GM21515 (cell line): ENCODE results near the gene CDH23.

ENCODE experiments used
- ATAC-seq: cut with Tn5 transposase; IDR thresholded peaks from one replicate; pipeline ENCODE4 v1.9.1; 2021; ENCODE audit not compliant: unreplicated experiment

The CDH23 gene

GRCh38 chr10:71648254-71648932 lies 251.7 kb downstream of the CDH23 start:
- no peak for ATAC-seq

- ATAC-seq = no peak
These were observed 252.2 kb downstream of the CDH23 start for GRCh38 chr10:71648933-71649320.

GRCh38 chr10:71649631-71650030 lies 252.9 kb downstream of the CDH23 start:
- ATAC-seq = no peak

GRCh38 chr10:71650397-71650796 lies 253.7 kb downstream of the CDH23 start:
- ATAC-seq = no peak

- ATAC-seq = no peak
These were observed 254.7 kb downstream of the CDH23 start for GRCh38 chr10:71651428-71651827.

GRCh38 chr10:71651928-71652327 lies 255.2 kb downstream of the CDH23 start:
- ATAC-seq = no peak

- no peak for ATAC-seq
These were observed 256.3 kb downstream of the CDH23 start for GRCh38 chr10:71653044-71653443.

GRCh38 chr10:71656220-71656619 lies 259.5 kb downstream of the CDH23 start:
- ATAC-seq = no peak

- ATAC-seq = no peak
These were observed 261.1 kb downstream of the CDH23 start for GRCh38 chr10:71657604-71658466.

GRCh38 chr10:71658467-71658745 lies 261.7 kb downstream of the CDH23 start:
- ATAC-seq = no peak

GRCh38 chr10:71659111-71659634 lies 262.5 kb downstream of the CDH23 start:
- no peak for ATAC-seq

- ATAC-seq = no peak
These were observed 263.0 kb downstream of the CDH23 start for GRCh38 chr10:71659737-71660136.

- no peak for ATAC-seq
These were observed 263.6 kb downstream of the CDH23 start for GRCh38 chr10:71660313-71660712.

GRCh38 chr10:71661060-71661622 lies 264.4 kb downstream of the CDH23 start:
- ATAC-seq = no peak

GRCh38 chr10:71661779-71662336 lies 265.1 kb downstream of the CDH23 start:
- ATAC-seq = no peak

- ATAC-seq = no peak
These were observed 266.6 kb downstream of the CDH23 start for GRCh38 chr10:71663311-71663710.

GRCh38 chr10:71664585-71664984 lies 267.9 kb downstream of the CDH23 start:
- ATAC-seq = no peak

- no peak for ATAC-seq
These were observed 268.7 kb downstream of the CDH23 start for GRCh38 chr10:71665456-71665855.

GRCh38 chr10:71666639-71667386 lies 270.1 kb downstream of the CDH23 start:
- no peak for ATAC-seq

- ATAC-seq = no peak
These were observed 270.6 kb downstream of the CDH23 start for GRCh38 chr10:71667387-71667752.
